ENCODE measurements around the gene DAW1. TPM values are rescaled to one million over a fixed set of nuclear protein-coding genes. Genes with fewer than 3 reads are reported as not detected.
"Not testable (repeated sequence)": the region's sequence is repeated elsewhere in the genome, so short reads cannot be mapped to it uniquely, and the experiment has no call there.

Gene DAW1
- total RNA-seq, 1 donor from 2014 or later, result not detected

DNA sequence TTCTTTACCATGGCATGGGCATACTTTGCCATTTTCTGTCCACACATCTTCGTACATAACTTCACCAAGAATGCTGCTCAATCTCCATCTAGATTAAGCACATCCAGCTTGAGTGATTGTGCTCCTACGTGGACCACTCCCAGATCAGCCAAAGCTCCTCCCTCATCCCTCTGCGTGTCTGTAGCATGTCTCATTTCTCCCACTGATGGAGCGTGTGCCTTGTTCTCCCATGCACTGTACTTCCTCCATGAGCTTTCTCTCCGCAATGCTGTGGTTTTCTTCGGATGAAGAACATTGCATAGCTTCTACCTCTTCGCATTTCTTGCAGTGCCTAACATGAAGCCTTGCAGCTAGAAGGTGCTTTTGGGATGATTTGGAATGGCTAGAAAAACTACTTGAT, 44.3 kb upstream of the DAW1 start:
- H3K27me3 ChIP-seq (ENCODE audit: control insufficient read depth, insufficient read depth, low read length), result peaks cover 5% of the 10 kb centered on the region
- no peak for TF ChIP-seq CTCF (IDR thresholded peaks at IDR 0.05; ENCODE audit: insufficient read depth, low read length, poor library complexity, severe bottlenecking)
- DNase-seq (ENCODE audit: low read depth), result no peak
- no peak overlapping the region for H3K4me3 ChIP-seq (ENCODE audit: low read depth, low read length)
- H3K36me3 ChIP-seq (ENCODE audit: control insufficient read depth, insufficient read depth, low read length), result no peaks in the 10 kb centered on the region

GRCh38 chr2:227828477-227828912, 42.9 kb upstream of the DAW1 start:
- H3K4me3 ChIP-seq (ENCODE audit: low read depth, low read length), result no peak overlapping the region
- no peak for TF ChIP-seq CTCF (IDR thresholded peaks at IDR 0.05; ENCODE audit: insufficient read depth, low read length, poor library complexity, severe bottlenecking)
- H3K27me3 ChIP-seq (ENCODE audit: control insufficient read depth, insufficient read depth, low read length), result peaks cover 5% of the 10 kb centered on the region
- H3K36me3 ChIP-seq (ENCODE audit: control insufficient read depth, insufficient read depth, low read length), result no peaks in the 10 kb centered on the region
- DNase-seq (ENCODE audit: low read depth), result no peak

- DNase-seq (ENCODE audit: low read depth), result no peak
- Histone ChIP-seq H3K27me3 (ENCODE audit: control insufficient read depth, insufficient read depth, low read length) (peaks cover 5% of the 10 kb centered on the region), H3K4me3 (ENCODE audit: low read depth, low read length) (no peak overlapping the region), H3K36me3 (ENCODE audit: control insufficient read depth, insufficient read depth, low read length) (no peaks in the 10 kb centered on the region)
- TF ChIP-seq CTCF (IDR thresholded peaks at IDR 0.05; ENCODE audit: insufficient read depth, low read length, poor library complexity, severe bottlenecking), result no peak
These were observed 42.1 kb upstream of the DAW1 start for GRCh38 chr2:227829337-227829736.

GRCh38 chr2:227834423-227834822, 37.0 kb upstream of the DAW1 start:
- Histone ChIP-seq H3K4me3 (ENCODE audit: low read depth, low read length) (no peak overlapping the region), H3K36me3 (ENCODE audit: control insufficient read depth, insufficient read depth, low read length) (no peaks in the 10 kb centered on the region), H3K27me3 (ENCODE audit: control insufficient read depth, insufficient read depth, low read length) (no peaks in the 10 kb centered on the region)
- TF ChIP-seq CTCF (IDR thresholded peaks at IDR 0.05; ENCODE audit: insufficient read depth, low read length, poor library complexity, severe bottlenecking), result no peak
- no peak for DNase-seq (ENCODE audit: low read depth)

DNA sequence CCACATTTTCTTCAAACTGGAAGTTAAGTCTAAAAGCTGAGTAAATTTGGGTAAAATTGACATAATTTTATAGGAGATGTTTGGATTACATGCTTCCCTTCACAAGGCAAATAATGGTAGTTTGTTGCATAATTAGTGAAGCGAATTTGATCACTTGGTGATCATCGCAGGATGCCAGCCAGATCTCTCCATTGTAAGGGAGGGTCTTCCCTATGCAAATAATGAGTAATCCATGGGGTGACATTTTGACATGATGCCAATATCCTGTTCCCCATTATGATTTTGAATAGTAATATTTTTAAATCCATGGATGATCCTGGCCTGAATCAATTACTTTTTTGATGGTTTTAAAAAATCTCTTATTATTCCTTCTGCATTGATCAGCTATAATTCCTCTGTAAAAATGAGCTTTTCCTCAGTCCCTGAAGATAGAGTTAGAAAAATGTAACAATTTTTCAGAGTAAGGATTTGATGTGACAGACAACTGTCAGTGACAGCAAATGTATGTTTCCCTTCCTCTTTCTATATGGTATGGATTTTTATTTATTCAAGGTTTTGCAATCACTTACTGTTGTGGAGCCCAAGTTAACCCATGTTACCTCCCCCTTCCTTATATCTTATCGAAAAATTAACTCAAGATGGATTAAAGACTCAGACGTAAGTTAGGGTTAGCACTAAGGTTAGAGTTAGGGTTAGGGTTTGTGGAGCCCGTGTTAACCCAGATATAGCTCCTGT, 36.3 kb upstream of the DAW1 start:
- no peaks in the 10 kb centered on the region for H3K27me3 ChIP-seq (ENCODE audit: control insufficient read depth, insufficient read depth, low read length)
- H3K4me3 ChIP-seq (ENCODE audit: low read depth, low read length), result no peak overlapping the region
- H3K36me3 ChIP-seq (ENCODE audit: control insufficient read depth, insufficient read depth, low read length), result no peaks in the 10 kb centered on the region
- no peak for DNase-seq (ENCODE audit: low read depth)
- no peak for TF ChIP-seq CTCF (IDR thresholded peaks at IDR 0.05; ENCODE audit: insufficient read depth, low read length, poor library complexity, severe bottlenecking)

DNA sequence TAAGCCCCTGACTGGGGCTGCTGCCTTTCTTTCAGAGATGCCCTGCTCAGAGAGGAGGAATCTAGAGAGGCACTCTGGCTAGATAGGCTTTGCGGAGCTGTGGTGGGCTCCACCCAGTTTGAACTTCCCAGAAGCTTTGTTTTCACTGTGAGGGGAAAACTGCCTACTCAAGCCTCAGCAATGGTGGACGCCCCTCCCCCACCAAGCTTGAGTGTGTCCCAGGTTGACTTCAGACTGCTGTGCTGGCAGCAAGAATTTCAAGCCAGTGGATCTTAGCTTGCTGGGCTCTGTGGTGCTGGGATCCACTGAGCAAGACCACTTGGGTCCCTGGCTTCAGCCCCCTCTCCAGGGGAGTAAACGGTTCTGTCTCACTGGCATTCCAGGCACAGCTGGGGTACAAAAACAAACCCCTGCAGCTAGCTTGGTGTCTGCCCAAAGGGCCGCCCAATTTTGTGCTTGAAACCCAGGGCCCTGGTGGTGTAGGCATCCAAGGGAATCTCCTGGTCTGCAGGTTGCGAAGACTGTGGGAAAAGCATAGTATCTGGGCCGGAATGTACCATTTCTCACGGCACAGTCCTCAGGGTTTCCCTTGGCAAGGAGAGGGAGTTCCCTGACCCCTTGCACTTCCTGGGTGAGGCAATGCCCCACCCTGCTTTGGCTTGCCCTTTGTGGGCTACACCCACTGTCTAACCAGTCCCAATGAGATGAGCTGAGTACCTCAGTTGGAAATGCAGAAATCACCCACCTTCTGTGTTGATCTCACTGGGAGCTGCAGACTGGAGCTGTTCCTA, 31.9 kb upstream of the DAW1 start:
- not testable (repeated sequence) for H3K4me3 ChIP-seq (ENCODE audit: low read depth, low read length); H3K27me3 ChIP-seq (ENCODE audit: control insufficient read depth, insufficient read depth, low read length); H3K36me3 ChIP-seq (ENCODE audit: control insufficient read depth, insufficient read depth, low read length); DNase-seq (ENCODE audit: low read depth)

Measured in kidney epithelial cell (primary cell).